ENCODE measurements around the gene SUDS3. TPM values are rescaled to one million over a fixed set of nuclear protein-coding genes. Genes with fewer than 3 reads are reported as not detected.

SUDS3 gene
- total RNA-seq, 1 experiment from 2014 or later: 42.4 TPM

DNA sequence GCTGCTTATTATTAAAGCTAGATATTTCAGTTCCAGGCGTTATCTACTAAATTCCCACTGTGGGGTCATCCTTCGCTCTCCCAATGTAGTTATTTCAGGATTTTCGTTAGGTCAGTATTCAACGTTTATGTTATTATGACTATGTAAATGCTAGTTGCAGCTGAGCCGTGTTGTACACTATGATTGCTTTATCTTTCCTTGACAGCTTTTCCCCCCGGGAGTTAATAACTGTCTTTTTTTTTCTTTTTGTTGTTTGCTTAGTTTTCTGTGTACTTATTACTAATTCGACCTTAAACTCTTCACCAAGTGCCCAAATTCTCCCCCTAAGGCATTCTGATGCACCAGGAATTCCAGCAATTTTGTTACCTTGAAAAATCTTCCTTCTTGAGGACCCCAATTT is 48.5 kb downstream of the SUDS3 start:
- no peak for DNase-seq (ENCODE audit: low read depth, low spot score)
- in situ Hi-C loops (cut with HindIII; ENCODE audit: low pct_unique_long_range_greater_than_20kb, low sequenced_read_pairs): no loop called here

DNA sequence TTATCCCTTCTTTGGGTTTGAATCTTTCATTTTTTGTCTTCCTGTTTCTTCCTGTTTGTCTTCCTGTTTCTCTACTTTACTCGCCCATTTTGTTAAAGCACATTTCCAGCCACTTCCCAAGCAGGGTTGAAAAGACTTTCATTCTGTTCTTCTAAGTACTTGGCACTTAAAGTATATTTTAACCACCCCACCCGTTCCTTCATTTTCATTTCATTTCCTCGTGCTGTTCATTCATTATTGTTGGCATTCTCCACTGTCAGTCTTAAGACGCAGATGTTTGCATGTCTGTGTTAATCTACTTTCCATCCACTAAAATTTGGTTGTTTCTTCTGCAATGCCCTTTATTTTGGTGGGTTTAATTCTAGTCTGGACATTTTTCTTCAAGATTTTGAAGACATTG is 49.0 kb downstream of the SUDS3 start:
- in situ Hi-C loops (cut with HindIII; ENCODE audit: low pct_unique_long_range_greater_than_20kb, low sequenced_read_pairs): no loop called here
- no peak for DNase-seq (ENCODE audit: low read depth, low spot score)

DNA sequence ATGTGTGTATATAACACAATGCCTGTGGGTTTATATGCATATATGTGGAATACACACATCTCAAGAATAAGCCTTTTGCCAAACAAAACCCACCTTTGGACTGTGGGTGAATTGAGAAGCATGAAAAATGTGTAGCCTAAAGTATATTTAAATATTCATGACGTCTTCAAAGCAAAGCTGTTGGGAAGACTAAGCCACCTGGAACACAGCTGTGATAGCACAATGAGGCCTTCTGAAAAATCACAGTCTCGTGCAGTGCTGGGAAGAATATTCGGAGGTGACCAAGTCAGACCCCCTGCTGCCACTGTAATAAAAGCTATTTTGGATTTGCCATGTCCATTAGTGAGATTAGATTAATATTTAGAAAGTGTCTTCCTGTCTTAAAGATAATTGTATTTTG is 51.5 kb downstream of the SUDS3 start:
- DNase-seq (ENCODE audit: low read depth, low spot score): no peak
- in situ Hi-C loops (cut with HindIII; ENCODE audit: low pct_unique_long_range_greater_than_20kb, low sequenced_read_pairs): no loop called here

DNA sequence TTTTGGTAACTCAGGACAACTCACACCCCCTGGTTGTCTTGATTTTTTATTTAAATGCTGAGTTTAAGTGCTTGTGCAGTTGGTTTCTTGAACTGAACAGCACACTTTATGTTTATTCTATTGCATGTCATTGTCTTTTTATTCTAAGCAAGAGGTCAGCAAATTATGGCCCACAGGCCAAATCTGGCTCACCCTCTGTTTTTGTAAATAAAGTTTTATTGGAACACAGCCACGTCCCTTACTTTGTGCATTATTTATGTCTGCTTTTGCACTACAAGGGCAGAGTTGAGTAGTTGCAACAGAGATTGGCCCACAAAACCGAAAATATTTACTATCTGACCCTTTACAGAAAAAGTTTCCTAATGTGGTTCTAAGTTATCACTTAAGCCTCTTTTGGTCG is 52.3 kb downstream of the SUDS3 start:
- in situ Hi-C loops (cut with HindIII; ENCODE audit: low pct_unique_long_range_greater_than_20kb, low sequenced_read_pairs): no loop called here
- no peak for DNase-seq (ENCODE audit: low read depth, low spot score)

DNA sequence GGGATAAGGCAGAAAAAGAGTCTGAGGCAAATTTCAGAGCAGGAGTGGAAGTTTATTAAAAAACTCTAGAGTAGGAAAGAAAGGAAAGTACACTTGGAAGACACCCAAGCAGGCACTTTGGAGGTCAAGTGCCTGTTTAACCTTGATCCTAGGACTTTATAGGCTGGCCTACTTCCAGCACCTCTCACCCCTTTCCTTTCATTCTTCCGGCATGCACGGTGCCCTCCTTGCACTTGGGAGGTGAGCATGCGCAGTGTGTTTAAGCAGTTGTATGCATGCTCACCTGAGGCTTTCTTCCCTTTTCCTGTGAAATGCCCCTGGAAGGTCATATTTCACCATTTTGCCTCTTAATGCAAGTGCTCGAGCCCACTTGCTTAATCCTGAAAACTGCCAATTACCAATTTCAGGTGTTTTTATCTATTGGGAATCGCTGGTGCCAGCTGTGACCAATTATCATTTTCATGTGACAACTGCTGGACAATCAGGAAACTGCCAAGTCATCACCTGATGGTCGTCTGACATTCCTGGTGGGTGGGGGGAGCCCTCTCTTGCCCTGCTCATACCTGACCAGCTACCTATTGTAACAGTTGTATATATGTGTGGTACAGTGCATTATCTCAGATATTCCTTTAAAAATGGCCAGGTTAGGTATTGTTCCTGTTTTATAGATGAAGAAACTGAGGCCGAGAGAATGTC is 53.5 kb downstream of the SUDS3 start:
- in situ Hi-C loops (cut with HindIII; ENCODE audit: low pct_unique_long_range_greater_than_20kb, low sequenced_read_pairs): no loop called here
- no peak for DNase-seq (ENCODE audit: low read depth, low spot score)

DNA sequence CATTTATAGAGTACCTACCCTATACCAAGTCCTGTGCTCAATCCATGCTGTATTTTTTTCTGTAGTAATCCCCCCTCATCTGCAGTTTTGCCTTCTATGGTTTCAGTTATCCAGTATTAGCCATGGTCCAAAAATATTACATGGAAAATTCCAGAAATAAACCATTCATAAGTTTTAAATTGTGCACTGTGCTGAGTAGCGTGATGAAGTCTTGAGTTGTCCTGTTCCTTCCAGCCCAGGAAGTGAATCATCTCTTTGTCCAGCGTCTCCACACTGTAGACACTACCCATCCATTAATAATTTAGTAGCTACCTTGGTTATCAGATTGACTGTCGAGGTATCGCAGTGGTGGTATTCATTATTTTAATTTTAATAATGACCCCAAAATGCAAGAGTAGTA is 54.2 kb downstream of the SUDS3 start:
- in situ Hi-C loops (cut with HindIII; ENCODE audit: low pct_unique_long_range_greater_than_20kb, low sequenced_read_pairs): no loop called here
- DNase-seq (ENCODE audit: low read depth, low spot score): peak; percentile 16

DNA sequence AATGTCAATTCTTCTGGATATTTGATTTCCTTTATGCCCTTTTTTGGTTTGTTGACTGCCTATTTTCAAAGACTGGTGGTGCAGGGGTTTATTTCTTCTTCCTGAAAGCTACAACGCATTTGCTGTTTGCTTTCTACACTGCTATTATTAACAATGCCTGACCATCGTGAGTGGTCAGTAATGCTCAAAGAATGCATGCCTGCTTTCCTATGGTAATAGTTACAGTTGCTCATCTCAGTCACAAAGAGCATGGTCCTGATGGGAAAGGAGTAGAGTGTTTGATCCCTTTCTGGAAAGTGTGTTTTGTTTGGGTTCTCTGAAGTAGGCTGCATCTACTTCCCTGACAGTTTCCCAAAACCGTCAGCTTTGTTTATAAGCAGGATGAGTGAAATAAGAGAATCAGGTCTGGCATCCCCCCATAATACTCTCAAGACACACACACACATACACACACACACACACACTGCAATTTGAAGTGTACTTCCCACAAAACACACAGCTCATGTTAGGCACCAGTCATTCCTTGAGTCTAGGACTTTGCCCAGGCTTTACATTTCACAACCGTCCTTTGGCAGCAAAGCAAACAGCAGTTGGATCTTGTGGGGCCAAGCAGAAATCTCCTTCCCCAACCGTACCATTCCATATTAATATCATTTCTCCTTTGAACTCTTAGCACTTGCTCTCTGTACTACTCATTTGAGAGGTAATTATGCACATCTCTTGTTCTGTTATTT is 56.6 kb downstream of the SUDS3 start:
- no peak for DNase-seq (ENCODE audit: low read depth, low spot score)
- in situ Hi-C loops (cut with HindIII; ENCODE audit: low pct_unique_long_range_greater_than_20kb, low sequenced_read_pairs): no loop called here

DNA sequence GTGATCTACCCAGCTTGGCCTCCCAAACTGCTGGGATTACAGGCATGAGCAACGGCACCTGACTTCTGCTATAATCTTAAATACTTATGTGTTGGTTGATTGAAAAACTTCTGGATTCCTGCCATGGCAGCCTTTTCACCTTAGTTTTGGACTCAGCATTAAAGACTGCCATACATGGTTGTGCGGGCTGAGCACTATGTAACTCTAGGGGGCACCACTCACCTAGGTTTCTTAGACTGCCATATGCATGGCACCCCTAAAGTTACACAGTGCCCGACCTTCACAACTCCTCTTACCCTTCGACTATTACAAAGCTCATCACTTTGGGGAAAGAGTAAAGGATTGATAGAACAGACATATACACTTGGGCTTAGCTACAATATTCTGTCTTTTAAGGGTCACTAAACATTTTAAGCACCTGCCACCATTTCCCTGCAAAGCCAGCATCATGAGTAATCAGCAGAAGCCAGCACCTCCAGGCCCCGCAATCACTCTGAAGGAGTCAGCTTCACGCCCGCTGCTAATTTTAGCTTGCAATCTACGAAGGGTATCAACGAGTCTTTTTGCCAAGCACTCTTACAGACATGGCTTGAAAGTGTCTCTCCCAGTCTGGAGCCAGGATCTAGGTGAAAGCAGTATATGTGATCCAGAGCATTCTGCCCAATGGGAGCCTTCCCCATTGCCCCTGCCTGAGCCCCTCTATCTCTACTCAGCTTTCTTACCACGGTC is 59.8 kb downstream of the SUDS3 start:
- in situ Hi-C loops (cut with HindIII; ENCODE audit: low pct_unique_long_range_greater_than_20kb, low sequenced_read_pairs): no loop called here
- peak; percentile 53 for DNase-seq (ENCODE audit: low read depth, low spot score)

DNA sequence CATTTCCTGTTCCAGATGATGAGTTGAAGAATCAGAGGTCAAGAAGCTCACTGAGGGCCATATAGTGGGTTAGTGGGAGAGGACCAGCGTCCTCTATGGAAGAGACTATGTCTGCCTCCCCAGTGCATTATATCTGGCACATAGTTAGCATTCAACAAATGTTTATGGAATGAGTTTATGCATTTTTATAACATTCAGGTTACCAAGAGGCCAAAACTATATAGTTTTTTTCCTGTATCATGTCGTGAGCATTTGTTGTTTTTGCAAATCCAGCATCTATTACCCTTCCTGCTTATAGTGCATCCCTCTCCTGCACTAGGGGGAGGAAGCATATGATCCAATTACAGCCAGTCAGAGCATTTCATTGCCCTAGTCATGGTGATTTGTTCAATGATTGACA is 60.6 kb downstream of the SUDS3 start:
- in situ Hi-C loops (cut with HindIII; ENCODE audit: low pct_unique_long_range_greater_than_20kb, low sequenced_read_pairs): no loop called here
- no peak for DNase-seq (ENCODE audit: low read depth, low spot score)

DNA sequence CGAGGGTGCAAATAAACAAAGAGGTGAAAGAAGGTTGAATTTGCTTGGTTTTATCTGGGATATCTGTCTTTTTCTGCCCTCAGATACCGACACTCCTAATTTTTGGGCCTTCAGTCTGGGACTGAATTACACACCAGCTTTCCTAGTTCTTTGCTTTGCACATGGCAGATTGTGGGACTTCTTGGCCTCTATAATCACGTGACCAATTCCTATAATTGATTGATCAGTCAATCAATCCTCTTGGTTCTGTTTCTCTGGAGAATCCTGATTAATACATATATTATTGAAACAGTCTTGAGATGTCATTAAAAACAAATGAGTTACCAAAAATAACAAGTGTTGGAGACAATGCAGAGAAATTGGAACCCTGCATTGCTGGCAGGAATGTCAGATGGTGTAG is 62.7 kb downstream of the SUDS3 start:
- DNase-seq (ENCODE audit: low read depth, low spot score): no peak
- in situ Hi-C loops (cut with HindIII; ENCODE audit: low pct_unique_long_range_greater_than_20kb, low sequenced_read_pairs): no loop called here

DNA sequence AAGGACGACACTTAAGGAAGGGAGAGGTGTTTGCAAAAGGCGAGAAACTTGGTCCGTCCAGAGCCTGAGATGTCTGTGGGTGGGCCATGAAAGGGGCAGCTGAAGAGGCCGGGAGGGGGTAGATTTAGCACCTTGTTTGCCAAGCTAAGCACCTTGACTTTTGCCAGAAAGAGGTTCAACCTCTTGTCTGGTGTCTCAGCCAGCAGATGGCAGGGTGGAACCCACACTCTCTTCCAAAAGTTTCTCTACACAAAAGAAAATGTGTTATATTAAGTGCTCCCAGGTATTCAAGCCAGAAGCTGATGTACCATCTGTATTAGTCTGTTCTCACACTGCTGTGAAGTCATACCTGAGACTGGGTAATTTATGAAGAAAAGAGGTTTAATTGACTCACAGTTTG is 69.9 kb downstream of the SUDS3 start:
- no peak for DNase-seq (ENCODE audit: low read depth, low spot score)
- in situ Hi-C loops (cut with HindIII; ENCODE audit: low pct_unique_long_range_greater_than_20kb, low sequenced_read_pairs): no loop called here

DNA sequence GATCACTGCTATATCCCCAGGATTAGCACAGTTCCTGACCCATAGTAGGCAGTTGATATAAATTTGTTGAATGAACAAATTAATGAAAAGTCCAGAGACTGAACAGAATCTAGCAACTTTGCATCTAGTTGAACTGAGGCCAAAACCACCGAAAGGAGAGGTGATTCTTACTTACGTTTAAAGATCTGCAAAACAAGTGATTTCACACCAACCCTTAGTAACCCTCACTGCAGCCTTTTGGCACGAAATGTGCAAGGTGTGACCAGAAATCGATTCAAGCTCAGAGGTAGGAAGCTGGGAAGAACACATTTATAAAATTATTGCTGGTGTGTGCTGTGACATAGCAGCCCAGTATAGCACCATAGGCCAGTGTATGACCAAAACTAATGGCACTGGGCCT is 70.8 kb downstream of the SUDS3 start:
- DNase-seq (ENCODE audit: low read depth, low spot score): no peak
- in situ Hi-C loops (cut with HindIII; ENCODE audit: low pct_unique_long_range_greater_than_20kb, low sequenced_read_pairs): no loop called here

DNA sequence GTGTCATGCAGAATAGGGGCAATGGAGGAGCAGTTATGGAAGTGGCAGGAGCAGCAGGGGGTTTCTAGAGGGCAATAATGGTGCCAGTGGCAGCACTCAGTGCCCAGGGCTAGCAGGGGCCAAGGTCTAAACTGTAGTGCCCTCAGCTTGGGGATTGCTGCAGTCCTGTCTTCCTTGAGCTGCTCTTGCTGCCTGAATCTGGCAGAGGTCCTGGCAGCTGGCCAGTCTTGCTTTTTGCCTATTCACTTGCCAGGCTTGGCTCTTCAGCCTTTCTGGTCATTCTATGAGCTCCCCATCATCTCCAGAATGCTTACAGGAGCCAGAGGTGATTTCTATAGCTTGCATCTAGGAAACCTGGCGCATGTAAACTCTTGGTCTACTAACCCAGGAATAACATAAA is 72.0 kb downstream of the SUDS3 start:
- no peak for DNase-seq (ENCODE audit: low read depth, low spot score)
- in situ Hi-C loops (cut with HindIII; ENCODE audit: low pct_unique_long_range_greater_than_20kb, low sequenced_read_pairs): no loop called here

DNA sequence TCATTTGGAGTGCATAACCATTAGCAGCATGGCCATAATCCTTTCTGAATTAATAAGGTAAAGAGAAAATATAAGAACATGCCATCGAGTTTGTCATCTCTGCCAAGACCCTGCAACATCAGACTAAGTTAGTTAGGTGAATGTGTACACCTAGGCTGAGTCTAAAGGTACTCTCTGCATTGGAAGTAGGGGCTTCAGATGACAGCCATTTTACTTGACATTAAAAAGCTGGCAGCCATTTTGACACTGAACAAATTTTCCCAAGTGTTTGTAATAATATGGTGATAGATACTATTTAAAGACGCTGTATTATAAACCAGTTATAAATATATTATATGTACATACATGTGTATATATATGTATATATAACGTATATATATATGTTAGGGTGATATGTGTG is 79.0 kb downstream of the SUDS3 start:
- DNase-seq (ENCODE audit: low read depth, low spot score): no peak
- in situ Hi-C loops (cut with HindIII; ENCODE audit: low pct_unique_long_range_greater_than_20kb, low sequenced_read_pairs): no loop called here

DNA sequence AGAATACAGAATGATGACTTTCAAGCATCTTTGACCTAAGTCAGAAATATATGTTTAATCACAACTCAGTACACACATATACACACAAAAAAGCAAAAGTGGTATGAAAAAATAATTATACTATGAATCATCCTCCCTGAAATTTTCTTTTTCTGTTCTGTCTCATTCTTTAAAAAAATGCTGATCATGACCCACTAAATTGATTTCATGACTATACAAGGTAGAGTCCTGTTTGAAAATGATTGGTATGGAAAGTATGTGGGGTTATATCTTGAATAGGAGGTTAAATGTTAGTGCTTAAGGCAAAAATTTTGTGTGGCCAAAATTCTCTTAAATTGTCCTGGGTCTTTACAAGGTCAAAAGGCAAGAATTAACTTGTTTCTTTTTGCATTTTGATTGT is 80.4 kb downstream of the SUDS3 start:
- DNase-seq (ENCODE audit: low read depth, low spot score): no peak
- in situ Hi-C loops (cut with HindIII; ENCODE audit: low pct_unique_long_range_greater_than_20kb, low sequenced_read_pairs): no loop called here

DNA sequence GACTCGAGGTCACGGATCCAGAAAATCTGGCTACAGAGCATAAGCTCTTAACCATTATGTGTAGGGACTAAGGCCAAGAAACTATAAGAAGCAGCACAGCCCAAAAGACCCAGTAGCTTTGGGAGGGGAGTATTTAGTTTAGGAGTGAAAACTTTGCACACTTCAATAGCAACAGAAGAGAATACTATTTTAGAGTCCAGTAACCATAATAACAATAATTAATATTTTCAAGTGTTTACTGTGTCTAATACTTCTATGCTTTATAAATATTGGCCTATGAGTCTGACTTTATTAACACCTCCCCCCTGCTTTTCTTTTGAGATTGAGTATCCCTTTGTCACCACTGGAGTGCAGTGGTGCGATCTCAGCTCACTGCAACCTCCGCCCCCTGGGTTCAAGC is 82.8 kb downstream of the SUDS3 start:
- in situ Hi-C loops (cut with HindIII; ENCODE audit: low pct_unique_long_range_greater_than_20kb, low sequenced_read_pairs): no loop called here
- no peak for DNase-seq (ENCODE audit: low read depth, low spot score)

DNA sequence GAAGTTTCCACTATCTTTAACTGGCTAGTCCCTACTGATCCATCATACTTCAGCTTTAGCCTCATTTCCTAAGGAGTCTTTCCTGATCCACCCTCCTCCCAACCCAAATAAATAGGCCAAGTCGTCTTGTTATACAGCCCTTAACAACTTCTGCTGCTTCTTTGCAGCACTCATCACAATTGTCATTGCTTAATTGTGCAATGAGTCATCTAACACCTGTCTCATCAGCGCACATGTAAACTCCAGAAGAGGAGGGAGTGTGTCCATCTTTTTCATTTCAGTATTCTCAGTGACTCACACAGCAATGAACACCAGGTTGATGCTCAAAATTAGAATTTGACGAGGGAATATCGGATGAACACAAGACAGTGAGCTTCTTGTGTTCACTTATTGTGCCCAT is 87.3 kb downstream of the SUDS3 start:
- in situ Hi-C loops (cut with HindIII; ENCODE audit: low pct_unique_long_range_greater_than_20kb, low sequenced_read_pairs): no loop called here
- no peak for DNase-seq (ENCODE audit: low read depth, low spot score)

DNA sequence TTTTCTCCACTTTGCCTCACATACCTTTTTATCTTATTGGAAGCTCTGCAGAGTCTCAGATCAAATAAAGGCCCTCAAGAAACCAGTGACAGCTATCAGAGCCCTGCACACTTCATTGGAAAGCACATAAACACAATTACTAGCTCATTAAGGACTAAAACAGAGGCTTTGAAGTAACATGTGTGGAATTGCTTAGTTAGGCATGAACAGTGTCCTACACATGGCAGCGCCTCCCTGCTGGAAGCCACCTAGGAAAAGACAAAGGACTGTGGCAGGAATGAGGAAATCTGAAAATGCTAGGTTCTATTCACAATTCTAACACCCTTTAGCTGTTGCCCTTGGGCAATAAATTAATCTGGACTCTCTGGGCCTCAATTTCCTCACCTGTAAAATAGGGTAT is 89.4 kb downstream of the SUDS3 start:
- DNase-seq (ENCODE audit: low read depth, low spot score): no peak
- in situ Hi-C loops (cut with HindIII; ENCODE audit: low pct_unique_long_range_greater_than_20kb, low sequenced_read_pairs): no loop called here
